ENCODE results near the gene PBX1. TPM values are rescaled to one million over a fixed set of nuclear protein-coding genes. Genes with fewer than 3 reads are reported as not detected.

PBX1 gene
- total and polyA plus RNA-seq, 2 experiments from 2014 or later, result 14.8 to 61.6 TPM

DNA sequence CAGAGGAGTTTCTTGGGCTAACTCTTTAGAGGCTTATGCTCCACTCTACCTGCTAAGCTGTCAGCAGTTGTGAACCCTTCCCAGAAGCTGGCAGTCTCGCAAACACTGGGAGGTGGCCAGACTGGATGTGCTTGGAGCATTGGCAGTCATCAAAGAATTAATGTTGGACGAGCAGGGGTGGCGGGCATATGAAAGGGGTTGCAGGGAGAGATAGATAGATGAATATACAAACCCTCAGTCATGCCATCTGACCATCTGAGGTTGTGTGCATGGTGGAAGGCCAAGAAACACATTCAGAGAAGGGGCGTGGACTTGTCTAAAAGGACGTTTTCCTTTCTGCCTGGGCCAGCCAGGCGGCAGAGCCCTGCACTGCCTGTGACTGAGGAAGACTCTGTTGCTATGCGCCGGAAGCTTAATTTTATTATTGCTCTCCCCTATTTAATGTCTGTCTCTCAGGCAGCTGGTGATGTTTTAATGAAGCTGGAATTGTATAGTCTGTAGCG is 164.4 kb downstream of the PBX1 start:
- WGBS (ENCODE audit: low lambda C conversion rate, missing lambda C conversion rate), result 84% methylated on average over 9 of the region's 9 CpGs
- Histone ChIP-seq H3K4me2 (no peak overlapping the region), H3K27me3 (no peaks in the 10 kb centered on the region), H3K9me2 (replicated peaks; ENCODE audit: insufficient read depth) (no peaks in the 10 kb centered on the region), H3K79me2 (peaks cover 95% of the 10 kb centered on the region), H3K9me3 (ENCODE audit: low read depth) (no peaks in the 10 kb centered on the region), H2AFZ (no peak overlapping the region), H3K27ac (no peak overlapping the region), H3K36me3 (replicated peaks; ENCODE audit: insufficient read depth, low read depth) (no peaks in the 10 kb centered on the region), H3K4me1 (ENCODE audit: insufficient read depth) (peaks cover 8% of the 10 kb centered on the region), H4K20me1 (ENCODE audit: insufficient read depth, poor library complexity, severe bottlenecking) (peaks cover 8% of the 10 kb centered on the region), H3K4me3 (no peak overlapping the region)
- TF ChIP-seq, protein P1, sequence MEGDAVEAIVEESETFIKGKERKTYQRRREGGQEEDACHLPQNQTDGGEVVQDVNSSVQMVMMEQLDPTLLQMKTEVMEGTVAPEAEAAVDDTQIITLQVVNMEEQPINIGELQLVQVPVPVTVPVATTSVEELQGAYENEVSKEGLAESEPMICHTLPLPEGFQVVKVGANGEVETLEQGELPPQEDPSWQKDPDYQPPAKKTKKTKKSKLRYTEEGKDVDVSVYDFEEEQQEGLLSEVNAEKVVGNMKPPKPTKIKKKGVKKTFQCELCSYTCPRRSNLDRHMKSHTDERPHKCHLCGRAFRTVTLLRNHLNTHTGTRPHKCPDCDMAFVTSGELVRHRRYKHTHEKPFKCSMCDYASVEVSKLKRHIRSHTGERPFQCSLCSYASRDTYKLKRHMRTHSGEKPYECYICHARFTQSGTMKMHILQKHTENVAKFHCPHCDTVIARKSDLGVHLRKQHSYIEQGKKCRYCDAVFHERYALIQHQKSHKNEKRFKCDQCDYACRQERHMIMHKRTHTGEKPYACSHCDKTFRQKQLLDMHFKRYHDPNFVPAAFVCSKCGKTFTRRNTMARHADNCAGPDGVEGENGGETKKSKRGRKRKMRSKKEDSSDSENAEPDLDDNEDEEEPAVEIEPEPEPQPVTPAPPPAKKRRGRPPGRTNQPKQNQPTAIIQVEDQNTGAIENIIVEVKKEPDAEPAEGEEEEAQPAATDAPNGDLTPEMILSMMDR (IDR thresholded peaks at IDR 0.05; ENCODE audit: poor library complexity), result no peak
- TF ChIP-seq EZH2 (IDR thresholded peaks at IDR 0.05; ENCODE audit: borderline replicate concordance), result no peak
- no peak for TF ChIP-seq EZH2phosphoT487 (IDR thresholded peaks at IDR 0.05; ENCODE audit: low read depth, severe bottlenecking, unreplicated experiment)
- DNase-seq (ENCODE audit: low spot score), result no peak

DNA sequence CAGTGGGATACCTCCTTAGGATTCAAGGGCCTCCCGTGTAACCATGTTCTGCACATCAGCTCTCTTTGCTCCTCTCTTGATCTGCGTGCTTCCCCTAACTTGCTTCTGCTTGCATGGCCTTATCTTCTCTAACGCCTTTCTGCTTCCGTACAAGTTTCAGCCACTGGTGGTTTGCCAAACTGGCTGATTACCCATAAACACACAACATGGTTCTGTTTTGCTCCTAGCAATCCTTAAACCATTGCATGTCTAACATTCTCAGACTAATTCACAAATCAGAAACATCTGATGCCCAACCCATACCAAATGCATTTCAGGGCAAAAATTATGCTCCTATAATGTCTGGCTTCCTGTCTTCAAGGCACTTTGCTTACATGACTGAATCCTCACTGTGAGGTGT is 166.4 kb downstream of the PBX1 start:
- no peak overlapping the region for H3K4me3 ChIP-seq
- H3K4me1 ChIP-seq (ENCODE audit: insufficient read depth), result peaks cover 8% of the 10 kb centered on the region
- 67% methylated on average over 4 of the region's 4 CpGs for WGBS (ENCODE audit: low lambda C conversion rate, missing lambda C conversion rate)
- peaks cover 7% of the 10 kb centered on the region for H4K20me1 ChIP-seq (ENCODE audit: insufficient read depth, poor library complexity, severe bottlenecking)
- H3K27me3 ChIP-seq, result no peaks in the 10 kb centered on the region
- H3K27ac ChIP-seq, result no peak overlapping the region
- H3K9me3 ChIP-seq (ENCODE audit: low read depth), result no peaks in the 10 kb centered on the region
- H3K9me2 ChIP-seq (replicated peaks; ENCODE audit: insufficient read depth), result no peaks in the 10 kb centered on the region
- no peak overlapping the region for H2AFZ ChIP-seq
- H3K36me3 ChIP-seq (replicated peaks; ENCODE audit: insufficient read depth, low read depth), result no peaks in the 10 kb centered on the region
- TF ChIP-seq, protein P1 (IDR thresholded peaks at IDR 0.05; ENCODE audit: poor library complexity), result no peak
- no peak for TF ChIP-seq EZH2 (IDR thresholded peaks at IDR 0.05; ENCODE audit: borderline replicate concordance)
- no peak for TF ChIP-seq EZH2phosphoT487 (IDR thresholded peaks at IDR 0.05; ENCODE audit: low read depth, severe bottlenecking, unreplicated experiment)
- H3K4me2 ChIP-seq, result no peak overlapping the region
- H3K79me2 ChIP-seq, result peaks cover 93% of the 10 kb centered on the region
- no peak for DNase-seq (ENCODE audit: low spot score)

DNA sequence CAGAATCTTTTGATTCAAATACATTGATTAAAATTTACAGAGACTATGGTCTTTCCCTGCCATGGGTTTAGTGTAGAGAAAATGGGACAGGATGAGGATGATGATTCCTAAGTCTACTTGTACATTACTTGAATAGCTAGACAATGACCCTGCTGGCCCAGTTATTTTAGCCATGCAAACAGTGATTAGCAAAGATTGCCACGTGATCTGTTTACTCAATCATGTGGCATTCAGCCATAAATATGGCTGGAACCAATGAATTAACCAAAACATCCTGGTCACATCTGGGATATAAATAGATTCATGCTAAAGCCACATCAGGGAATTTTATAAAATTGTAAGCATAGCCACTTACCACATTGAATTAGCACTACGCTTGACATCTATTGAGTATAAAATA is 167.3 kb downstream of the PBX1 start:
- DNase-seq (ENCODE audit: low spot score), result no peak
- Histone ChIP-seq H3K36me3 (replicated peaks; ENCODE audit: insufficient read depth, low read depth) (no peaks in the 10 kb centered on the region), H3K9me2 (replicated peaks; ENCODE audit: insufficient read depth) (no peaks in the 10 kb centered on the region), H3K79me2 (peaks cover 89% of the 10 kb centered on the region), H3K9me3 (ENCODE audit: low read depth) (no peaks in the 10 kb centered on the region), H3K4me1 (ENCODE audit: insufficient read depth) (peaks cover under 1% of the 10 kb centered on the region), H4K20me1 (ENCODE audit: insufficient read depth, poor library complexity, severe bottlenecking) (peaks cover 7% of the 10 kb centered on the region), H3K27me3 (no peaks in the 10 kb centered on the region), H3K4me2 (no peak overlapping the region), H3K4me3 (no peak overlapping the region), H2AFZ (no peak overlapping the region), H3K27ac (no peak overlapping the region)
- TF ChIP-seq, protein P1 (IDR thresholded peaks at IDR 0.05; ENCODE audit: poor library complexity), result no peak
- TF ChIP-seq EZH2 (IDR thresholded peaks at IDR 0.05; ENCODE audit: borderline replicate concordance) (no peak), EZH2phosphoT487 (IDR thresholded peaks at IDR 0.05; ENCODE audit: low read depth, severe bottlenecking, unreplicated experiment) (no peak)
- WGBS (ENCODE audit: low lambda C conversion rate, missing lambda C conversion rate), result 77% methylated on average over 2 of the region's 2 CpGs
